GM12878 (cell line): ENCODE results near the gene GPER1. TPM values are rescaled to one million over a fixed set of nuclear protein-coding genes. Genes with fewer than 3 reads are reported as not detected.

Experiments
- BACH1 ChIP-seq: fragments of 450-650 bp; IDR thresholded peaks from 2 replicates; pipeline ENCODE4 v1.6.1; 2017; ENCODE audit warnings: mild to moderate bottlenecking, borderline replicate concordance
- BCL3 ChIP-seq: IDR thresholded peaks from 2 replicates; pipeline ENCODE4 v1.6.1; 2011; ENCODE audit warnings: borderline replicate concordance, low read depth, mild to moderate bottlenecking, moderate library complexity, low read length; ENCODE audit not compliant: insufficient read depth, poor library complexity, severe bottlenecking
- LARP7 ChIP-seq: fragments of 450-650 bp; IDR thresholded peaks from 2 replicates; pipeline ENCODE4 v1.6.1; 2017; ENCODE audit warnings: mild to moderate bottlenecking
- NBN ChIP-seq: fragments of 450-650 bp; IDR thresholded peaks from 2 replicates; pipeline ENCODE4 v1.6.1; 2016
- NFYA ChIP-seq: IDR thresholded peaks from 2 replicates; pipeline ENCODE4 v1.6.1; 2011; ENCODE audit warnings: low read depth, mild to moderate bottlenecking, low read length, improper control_type of control experiment, borderline replicate concordance
- NFYB ChIP-seq: IDR thresholded peaks from 2 replicates; pipeline ENCODE4 v1.6.1; 2011; ENCODE audit warnings: low read depth, mild to moderate bottlenecking, low read length, improper control_type of control experiment, moderate library complexity; ENCODE audit not compliant: insufficient read depth
- NKRF ChIP-seq: fragments of 450-650 bp; conservative IDR thresholded peaks from 2 replicates; pipeline ENCODE4 v1.6.1; 2017; ENCODE audit warnings: mild to moderate bottlenecking, moderate library complexity
- NR2F1 ChIP-seq: fragments of 450-650 bp; conservative IDR thresholded peaks from 2 replicates; pipeline ENCODE4 v1.6.1; 2017; ENCODE audit warnings: mild to moderate bottlenecking
- PRDM15 ChIP-seq: fragments of 450-650 bp; formaldehyde crosslinking; IDR thresholded peaks from 2 replicates; pipeline ENCODE4 v1.4.0; 2020; ENCODE audit warnings: mild to moderate bottlenecking, moderate library complexity
- SKIL ChIP-seq: fragments of 450-650 bp; IDR thresholded peaks from 2 replicates; pipeline ENCODE4 v1.6.1; 2017; ENCODE audit warnings: mild to moderate bottlenecking, low read depth, inconsistent platforms; ENCODE audit not compliant: poor library complexity, severe bottlenecking
- USF2 ChIP-seq: IDR thresholded peaks from 2 replicates; pipeline ENCODE4 v1.6.1; 2011; ENCODE audit warnings: low read depth, low read length, improper control_type of control experiment, borderline replicate concordance
- YY1 ChIP-seq: IDR thresholded peaks from 2 replicates; pipeline ENCODE4 v1.6.1; 2011; ENCODE audit warnings: low read depth, mild to moderate bottlenecking, low read length
- ZBTB4 ChIP-seq: fragments of 450-650 bp; formaldehyde crosslinking; IDR thresholded peaks from 2 replicates; pipeline ENCODE4 v1.4.0; 2022; ENCODE audit warnings: mild to moderate bottlenecking, moderate library complexity
- polyA plus RNA-seq, 11 experiments: library from polyadenylated mRNA; depleted of rRNA in 4 of 11; unstranded in 6 of 11; stranded (reverse) in 5 of 11; fragments of >200 nt; fragmentation: Nextera tagmentation in 4 of 11; fragmentation: Illumina TruSeq in 1 of 11; extraction: Ambion mirVana in 4 of 11; extraction: Trizol in 1 of 11; gene quantifications; 1 replicate in 1 of 11; 2 replicates in 10 of 11; pipeline versions ENCODE4 v1.2.1 to v1.2.3, GENCODE V29; 2011 to 2016; ENCODE audit warnings: inconsistent platforms in 2 of 11, missing spikeins in 2 of 11, low read depth in 1 of 11
- total RNA-seq, 4 experiments: library from RNA; depleted of rRNA in 3 of 4; stranded (reverse); fragments of >200 nt in 3 of 4; fragmentation: Illumina TruSeq in 1 of 4; extraction: Trizol in 1 of 4; gene quantifications; 2 replicates each; pipeline versions ENCODE4 v1.2.1 to v1.2.3, GENCODE V29; 2013 to 2021

GPER1 gene
- total and polyA plus RNA-seq, 10 of the 15 experiments (the other 5 are each of a cell fraction or from before 2014, with no cell fraction given), result 0.03 to 6.5 (median 2.6) TPM

- TF ChIP-seq ZBTB4 (CRISPR knock-in tag), result no peak
- peak; percentile 57; the same call in 1 of the 2 replicates for TF ChIP-seq NBN
- peak; percentile 65 for TF ChIP-seq LARP7
- peak; percentile 49; the same call in 1 of the 2 replicates for TF ChIP-seq YY1
- TF ChIP-seq USF2, result peak; percentile 34
- TF ChIP-seq NFYA, result no peak
- 0 out of 2 replicates have a peak, but pooled peaks have one; percentile 8 for TF ChIP-seq NFYB
- peak; percentile 97 for TF ChIP-seq BACH1
- TF ChIP-seq NKRF, result peak; percentile 91
- TF ChIP-seq SKIL, result peak; percentile 77
- peak; percentile 32 for TF ChIP-seq BCL3
- no peak for TF ChIP-seq NR2F1
- no peak for TF ChIP-seq PRDM15 (CRISPR knock-in tag)
These were observed 43.5 kb upstream of the GPER1 start, which contains the start of gene GPR146 (continued) for GRCh38 chr7:1044189-1045068.
